IMR-90 (cell line): ENCODE data around the gene CTNNA1.

Experiments
- BHLHE40 ChIP-seq: fragments of 150-350 bp; IDR thresholded peaks from 2 replicates; pipeline ENCODE4 v1.6.1; 2016; ENCODE audit warnings: mild to moderate bottlenecking, low read depth, low read length
- CEBPB ChIP-seq: IDR thresholded peaks from 2 replicates; pipeline ENCODE4 v1.6.1; 2012; ENCODE audit warnings: low read depth, low read length, improper control_type of control experiment
- CTCF ChIP-seq: conservative IDR thresholded peaks from 2 replicates; pipeline ENCODE4 v1.5.1; 2012; ENCODE audit warnings: mild to moderate bottlenecking, low read depth, low read length, improper control_type of control experiment
- ELK1 ChIP-seq: fragments of 150-350 bp; IDR thresholded peaks from 2 replicates; pipeline ENCODE4 v1.6.1; 2016; ENCODE audit warnings: low read depth, mild to moderate bottlenecking, low read length, moderate library complexity, borderline replicate concordance
- MAFK ChIP-seq: IDR thresholded peaks from 2 replicates; pipeline ENCODE4 v1.6.1; 2012; ENCODE audit warnings: low read depth, low read length, improper control_type of control experiment
- MXI1 ChIP-seq: IDR thresholded peaks from 2 replicates; pipeline ENCODE4 v1.6.1; 2012; ENCODE audit warnings: low read depth, mild to moderate bottlenecking, low read length, moderate library complexity, borderline replicate concordance
- NFE2L2 ChIP-seq: fragments of 150-350 bp; IDR thresholded peaks from 2 replicates; pipeline ENCODE4 v1.6.1; 2016; ENCODE audit warnings: low read depth, mild to moderate bottlenecking, low read length
- POLR2A ChIP-seq: IDR thresholded peaks from 2 replicates; pipeline ENCODE4 v1.6.1; 2012; ENCODE audit warnings: mild to moderate bottlenecking, low read depth, low read length
- RAD21 ChIP-seq: IDR thresholded peaks from 2 replicates; pipeline ENCODE4 v1.6.1; 2012; ENCODE audit warnings: low read length, improper control_type of control experiment
- RCOR1 ChIP-seq: IDR thresholded peaks from 2 replicates; pipeline ENCODE4 v1.6.1; 2012; ENCODE audit warnings: mild to moderate bottlenecking, low read length, improper control_type of control experiment; ENCODE audit not compliant: insufficient replicate concordance
- RFX5 ChIP-seq: IDR thresholded peaks from 2 replicates; pipeline ENCODE4 v1.8.0; 2012; ENCODE audit warnings: low read depth, mild to moderate bottlenecking, low read length, moderate library complexity
- USF2 ChIP-seq: fragments of 150-350 bp; IDR thresholded peaks from 2 replicates; pipeline ENCODE4 v1.6.1; 2017; ENCODE audit warnings: mild to moderate bottlenecking, antibody characterized with exemption, low read length, low read depth

GRCh38 chr5:138903130-138903775 is 150.0 kb downstream of the CTNNA1 start:
- TF ChIP-seq MXI1: no peak
- no peak for TF ChIP-seq CTCF
- no peak for TF ChIP-seq POLR2A
- TF ChIP-seq RAD21: no peak
- TF ChIP-seq MAFK: no peak
- TF ChIP-seq USF2: peak; percentile 84
- TF ChIP-seq RFX5: no peak
- TF ChIP-seq CEBPB: peak; percentile 41; the same call in 1 of the 2 replicates
- no peak for TF ChIP-seq RCOR1
- no peak for TF ChIP-seq ELK1
- TF ChIP-seq BHLHE40: peak; percentile 51; the same call in 1 of the 2 replicates
- no peak for TF ChIP-seq NFE2L2
